ENCODE measurements around the gene CH25H.
A peak's percentile ranks its signal among the peaks of the same experiment; 100 is the strongest.
"Not testable (repeated sequence)": the region's sequence is repeated elsewhere in the genome, so short reads cannot be mapped to it uniquely, and the experiment has no call there.

Gene CH25H, protein sequence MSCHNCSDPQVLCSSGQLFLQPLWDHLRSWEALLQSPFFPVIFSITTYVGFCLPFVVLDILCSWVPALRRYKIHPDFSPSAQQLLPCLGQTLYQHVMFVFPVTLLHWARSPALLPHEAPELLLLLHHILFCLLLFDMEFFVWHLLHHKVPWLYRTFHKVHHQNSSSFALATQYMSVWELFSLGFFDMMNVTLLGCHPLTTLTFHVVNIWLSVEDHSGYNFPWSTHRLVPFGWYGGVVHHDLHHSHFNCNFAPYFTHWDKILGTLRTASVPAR

DNA sequence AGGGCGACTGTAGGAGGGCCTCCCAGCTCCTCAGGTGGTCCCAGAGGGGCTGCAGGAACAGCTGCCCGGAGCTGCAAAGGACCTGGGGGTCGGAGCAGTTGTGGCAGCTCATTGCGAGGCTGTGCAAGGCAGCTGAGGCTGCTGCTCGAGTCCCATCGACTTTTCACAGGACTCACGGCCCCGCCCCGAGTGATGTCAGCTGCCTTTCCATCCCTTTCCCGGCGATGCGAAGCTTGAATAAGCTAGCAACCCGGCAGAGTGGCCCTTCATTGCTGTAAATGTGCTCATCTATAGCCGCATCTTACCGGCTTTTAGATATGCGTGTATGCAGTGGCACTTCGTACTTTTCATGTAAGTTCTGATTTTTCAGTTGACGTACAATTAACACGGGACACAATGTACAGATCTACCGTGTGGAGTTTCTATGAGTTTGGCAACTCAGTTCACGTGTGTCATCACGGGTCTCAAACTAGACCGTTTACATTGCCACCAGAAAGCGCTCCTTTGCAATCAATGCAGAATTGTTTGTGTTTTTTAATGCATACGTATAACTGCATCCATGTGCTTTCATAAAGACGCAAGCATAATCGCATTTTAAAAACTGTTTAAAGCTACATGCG is at the start of gene CH25H:
Gene CH25H (minus strand): TSS at position 137 of the 620 bp plus-strand sequence. CDS start 25 bp downstream, at position 112.
- peak; percentile 4 for DNase-seq
- in situ Hi-C loops (cut with MboI; ENCODE audit: low pct_unique_long_range_greater_than_20kb, low sequenced_read_pairs): loop anchor here (25.0 kb wide), 2 partner anchors 170 to 270 kb away; no protein-coding TSS in a partner anchor

DNA sequence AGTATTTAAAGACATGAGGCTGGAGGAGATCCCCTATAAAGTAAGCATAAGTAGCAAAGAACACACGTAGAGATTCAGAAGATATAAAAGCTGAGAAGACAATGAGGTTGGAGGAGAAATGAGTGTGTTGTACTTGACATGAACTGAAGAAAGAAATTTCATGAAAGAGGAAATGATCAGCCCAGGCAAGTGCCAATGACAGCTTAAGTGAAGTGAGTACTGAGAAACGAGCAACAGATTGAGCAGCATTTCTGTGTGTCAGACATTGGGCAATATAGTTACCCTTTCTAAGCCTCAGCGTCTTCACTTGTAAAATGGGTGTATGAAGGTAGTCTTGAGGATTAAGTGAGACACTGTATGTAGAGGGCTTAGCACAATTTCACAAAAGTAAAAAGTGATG is 49.2 kb upstream of the CH25H start:
- DNase-seq: no peak
- in situ Hi-C loops (cut with MboI; ENCODE audit: low pct_unique_long_range_greater_than_20kb, low sequenced_read_pairs): no loop called here

DNA sequence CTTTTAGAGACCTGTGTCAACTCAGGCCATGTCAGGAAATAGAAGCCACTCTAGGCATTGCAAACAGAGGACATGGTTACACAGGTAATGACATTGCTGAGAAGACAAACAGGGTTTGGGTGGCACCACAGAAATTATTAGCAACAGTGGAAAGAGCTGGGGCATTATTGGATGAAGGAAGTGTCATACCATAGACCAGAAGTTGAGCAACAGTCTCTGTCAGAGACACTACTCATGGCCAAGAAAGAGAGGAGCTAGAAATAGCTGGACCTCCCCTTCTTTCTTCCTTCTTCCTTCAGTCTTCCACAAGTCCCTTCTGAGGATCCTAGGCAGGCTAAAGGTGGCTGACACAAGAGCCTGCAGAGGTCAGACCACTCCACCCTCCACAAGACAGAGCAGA is 48.7 kb upstream of the CH25H start:
- no peak for DNase-seq
- in situ Hi-C loops (cut with MboI; ENCODE audit: low pct_unique_long_range_greater_than_20kb, low sequenced_read_pairs): no loop called here

DNA sequence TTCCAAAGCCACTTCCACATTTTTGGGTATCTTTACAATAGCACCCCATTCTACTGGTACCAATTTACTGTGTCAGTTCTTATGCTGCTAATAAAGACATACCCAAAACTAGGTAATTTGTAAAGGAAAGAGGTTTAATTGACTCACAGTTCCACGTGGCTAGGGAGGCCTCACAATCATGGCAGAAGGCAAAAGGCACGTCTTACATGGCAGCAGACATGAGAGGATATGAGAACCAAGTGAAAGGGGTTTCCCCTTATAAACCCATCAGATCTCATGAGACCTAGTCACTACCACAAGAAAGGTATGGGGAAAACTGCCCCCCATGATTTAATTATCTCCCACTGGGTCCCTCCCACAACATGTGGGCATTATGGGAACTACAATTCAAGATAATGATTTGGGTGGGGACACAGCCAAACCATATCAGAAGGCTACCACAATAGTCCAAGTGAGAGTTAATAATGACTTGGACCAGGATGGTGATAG is 48.0 kb upstream of the CH25H start:
- DNase-seq; in situ Hi-C loops (cut with MboI; ENCODE audit: low pct_unique_long_range_greater_than_20kb, low sequenced_read_pairs): not testable (repeated sequence)

DNA sequence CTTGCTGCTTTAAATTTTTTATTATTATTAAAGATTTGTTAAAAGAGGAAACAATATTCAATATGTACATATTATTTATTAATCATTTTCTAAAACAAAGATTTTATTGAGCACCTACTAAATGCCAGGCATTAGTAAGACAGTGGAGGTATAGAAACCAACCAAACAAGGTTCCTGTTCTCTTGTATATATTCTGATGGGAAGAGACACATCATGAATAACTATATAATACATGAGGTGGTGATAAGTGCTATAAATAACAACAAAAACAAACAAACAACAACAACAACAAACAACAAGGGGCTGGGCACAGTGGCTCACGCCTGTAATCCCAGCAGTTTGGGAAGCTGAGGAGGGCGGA is 45.1 kb upstream of the CH25H start:
- DNase-seq: no peak
- in situ Hi-C loops (cut with MboI; ENCODE audit: low pct_unique_long_range_greater_than_20kb, low sequenced_read_pairs): no loop called here

DNA sequence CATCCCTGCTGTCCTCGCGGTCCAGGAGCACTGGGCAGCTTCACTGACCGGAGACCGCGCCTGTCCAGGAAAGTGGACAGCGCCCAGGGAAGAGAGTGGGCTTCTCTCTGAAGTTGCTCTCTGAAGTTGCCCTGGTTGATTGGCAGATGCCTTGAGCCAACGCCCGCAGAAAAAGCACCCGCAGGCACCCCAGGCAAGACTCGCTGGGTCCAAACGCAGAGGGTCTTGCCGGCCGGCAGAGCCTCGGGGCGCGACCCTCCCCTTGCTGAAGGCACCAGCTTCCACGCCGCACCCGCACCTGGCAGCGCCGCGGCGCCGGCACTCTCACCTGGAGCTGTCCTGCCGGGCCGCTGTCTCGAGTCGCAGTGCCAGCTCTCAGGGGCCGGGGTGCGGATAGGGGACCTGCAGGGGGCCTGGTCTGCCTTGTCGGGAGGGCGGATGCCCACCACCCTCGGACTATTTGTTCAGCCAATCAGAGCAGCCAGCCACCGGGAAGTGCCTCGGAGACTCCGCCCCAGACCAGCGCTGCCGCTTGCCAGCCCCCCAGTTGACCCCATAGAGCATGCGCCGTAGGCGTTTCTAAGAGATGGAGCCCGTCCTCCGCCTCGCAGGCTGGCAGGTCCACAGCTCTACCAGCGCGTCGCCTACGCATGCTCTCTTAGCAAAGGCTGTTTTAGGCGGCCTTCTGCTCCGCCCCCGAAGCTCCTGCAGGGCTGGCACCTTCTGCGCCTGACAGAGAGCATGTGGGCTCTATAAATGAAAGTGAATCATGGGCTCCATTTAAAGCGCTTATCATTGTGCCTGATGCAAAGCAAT is 44.5 kb upstream of the CH25H start, which contains the start of gene LIPA:
Gene LIPA (minus strand): TSS at position 367 of the 816 bp plus-strand sequence. CDS start 4,127 bp downstream, outside the sequence.
- in situ Hi-C loops (cut with MboI; ENCODE audit: low pct_unique_long_range_greater_than_20kb, low sequenced_read_pairs): no loop called here
- peak; percentile 98 for DNase-seq

DNA sequence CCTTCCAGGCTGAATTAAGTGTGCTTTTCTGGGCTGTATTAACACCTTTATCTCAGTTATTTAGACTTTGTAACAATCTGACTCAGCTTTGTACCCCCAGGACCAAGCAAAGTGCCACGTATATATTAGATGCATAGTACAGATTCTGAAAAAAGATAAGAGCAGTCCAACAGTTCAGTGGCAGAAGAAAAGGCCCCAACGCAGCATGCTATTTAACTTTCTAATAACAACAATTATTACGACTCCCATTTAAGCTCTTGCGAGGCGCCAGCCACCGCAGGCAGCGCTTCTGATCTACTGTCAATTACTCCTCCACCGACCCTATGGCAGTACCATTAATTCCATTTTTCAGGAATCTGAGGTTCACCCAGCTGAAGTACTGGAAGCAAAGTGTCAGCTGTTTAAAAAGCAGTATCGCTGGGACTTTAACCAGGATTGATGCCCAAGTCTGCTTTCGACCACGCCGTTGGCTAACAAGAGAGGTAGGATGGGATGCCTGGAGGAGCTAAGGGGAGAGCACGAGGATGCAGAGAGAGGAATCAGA is 43.8 kb upstream of the CH25H start:
- in situ Hi-C loops (cut with MboI; ENCODE audit: low pct_unique_long_range_greater_than_20kb, low sequenced_read_pairs): no loop called here
- no peak for DNase-seq

DNA sequence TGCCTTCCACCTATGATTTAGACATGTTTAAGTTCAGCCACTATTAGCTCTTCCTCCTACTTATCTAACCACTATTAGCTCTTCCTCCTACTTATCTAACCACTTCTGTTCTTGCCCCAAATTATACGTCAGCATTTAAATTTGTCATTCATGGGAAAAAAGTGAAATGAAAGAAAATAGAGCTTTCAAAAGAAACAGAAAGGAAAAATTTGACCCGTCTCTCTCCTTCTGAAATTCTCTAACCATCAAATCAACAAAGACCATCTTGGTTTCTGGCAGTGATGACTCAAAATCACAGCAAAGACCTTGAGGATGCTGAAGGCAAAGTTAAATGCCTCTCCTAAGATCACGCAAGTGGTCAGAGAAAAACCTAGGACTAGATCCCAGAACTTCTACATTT is 41.9 kb upstream of the CH25H start:
- DNase-seq: no peak
- in situ Hi-C loops (cut with MboI; ENCODE audit: low pct_unique_long_range_greater_than_20kb, low sequenced_read_pairs): no loop called here

DNA sequence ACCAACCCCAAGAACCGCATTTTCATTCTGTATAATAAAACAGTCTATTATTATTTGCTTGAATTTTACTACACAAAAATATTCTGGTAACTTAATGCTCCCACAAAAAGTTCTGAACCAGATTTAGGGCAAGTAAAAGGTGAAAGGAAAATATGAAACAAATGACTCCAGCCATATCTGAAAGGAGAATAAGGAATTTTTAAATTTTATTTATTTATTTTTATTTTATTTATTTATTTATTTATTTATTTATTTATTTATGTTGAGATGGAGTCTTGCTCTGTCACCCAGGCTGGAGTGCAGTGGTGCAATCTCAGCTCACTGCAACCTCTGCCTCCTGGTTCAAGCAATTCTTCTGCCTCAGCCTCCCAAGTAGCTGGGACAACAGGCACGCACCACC is 40.5 kb upstream of the CH25H start:
- DNase-seq; in situ Hi-C loops (cut with MboI; ENCODE audit: low pct_unique_long_range_greater_than_20kb, low sequenced_read_pairs): not testable (repeated sequence)

DNA sequence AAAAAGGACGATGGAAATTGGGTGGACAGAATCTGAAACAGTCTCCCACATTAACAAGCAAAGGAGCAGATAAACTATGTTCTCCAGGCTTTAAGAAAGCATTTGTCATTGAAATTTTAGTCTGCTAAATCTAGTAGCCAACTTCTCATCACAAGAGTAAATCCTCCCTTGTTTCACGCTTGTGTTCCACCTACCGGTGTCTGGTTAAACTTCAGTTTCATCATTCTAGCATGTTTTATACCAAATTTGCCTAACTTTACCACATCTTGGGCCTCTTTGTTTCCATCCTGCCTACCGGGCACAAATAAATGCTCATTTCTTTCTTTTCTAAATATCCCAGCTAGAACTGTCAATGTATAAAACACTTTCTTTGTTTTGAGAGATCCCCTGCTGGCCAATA is 38.7 kb upstream of the CH25H start:
- in situ Hi-C loops (cut with MboI; ENCODE audit: low pct_unique_long_range_greater_than_20kb, low sequenced_read_pairs): no loop called here

DNA sequence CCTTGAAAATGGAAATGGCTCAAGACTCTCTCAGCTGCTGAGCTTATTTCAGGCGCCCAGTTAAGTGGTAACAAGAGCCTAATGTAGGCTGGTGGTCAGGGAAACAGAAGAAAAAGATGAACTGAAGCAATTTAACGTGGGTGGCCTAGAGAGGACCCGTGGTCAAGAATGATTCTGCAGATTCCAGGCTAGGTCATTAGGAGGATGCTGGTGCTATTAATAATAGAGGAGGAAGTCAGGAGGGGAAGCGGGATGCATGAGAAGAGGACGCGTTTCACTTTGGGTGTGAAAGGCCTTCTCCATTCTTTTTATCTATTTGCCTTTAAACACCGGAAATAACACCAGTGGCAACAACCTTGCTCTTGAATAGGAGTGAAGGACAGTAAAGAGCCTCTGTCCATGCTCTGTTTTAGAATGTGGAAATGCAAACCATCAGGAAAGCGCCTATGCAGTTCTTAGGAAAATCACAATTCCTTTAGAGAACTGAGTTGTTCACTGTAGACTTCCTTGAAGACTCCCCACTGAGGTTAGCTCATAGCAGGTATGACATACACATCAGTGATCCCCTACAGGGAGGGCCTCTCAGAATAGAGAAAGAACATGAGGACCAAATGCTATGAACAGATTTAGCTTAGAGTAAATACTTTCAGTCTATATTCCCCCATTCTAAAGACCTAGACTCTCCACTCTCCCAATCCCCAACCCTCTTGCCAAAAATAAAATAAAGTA is 35.9 kb upstream of the CH25H start:
- peak; percentile 50 for DNase-seq
- in situ Hi-C loops (cut with MboI; ENCODE audit: low pct_unique_long_range_greater_than_20kb, low sequenced_read_pairs): no loop called here

More for the DNA sequence above, 38.7 kb upstream of the CH25H start:
- no peak for DNase-seq

DNA sequence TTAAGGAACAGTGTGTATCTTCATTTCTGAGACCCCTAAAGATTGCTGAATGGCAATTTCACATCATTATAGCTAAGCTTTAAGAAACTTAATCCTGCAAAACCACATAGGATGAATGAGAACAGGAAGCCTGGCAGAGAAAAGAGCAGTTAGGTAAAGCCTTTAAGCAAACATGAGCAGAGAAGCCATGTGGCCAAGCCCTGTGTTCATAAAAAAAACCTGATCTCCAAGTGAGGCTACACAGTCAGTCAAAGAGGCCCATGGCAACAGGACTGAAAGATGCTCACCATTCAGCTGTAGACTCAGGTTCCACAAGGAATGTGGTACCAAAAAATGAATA is 35.2 kb upstream of the CH25H start:
- in situ Hi-C loops (cut with MboI; ENCODE audit: low pct_unique_long_range_greater_than_20kb, low sequenced_read_pairs): no loop called here
- no peak for DNase-seq

DNA sequence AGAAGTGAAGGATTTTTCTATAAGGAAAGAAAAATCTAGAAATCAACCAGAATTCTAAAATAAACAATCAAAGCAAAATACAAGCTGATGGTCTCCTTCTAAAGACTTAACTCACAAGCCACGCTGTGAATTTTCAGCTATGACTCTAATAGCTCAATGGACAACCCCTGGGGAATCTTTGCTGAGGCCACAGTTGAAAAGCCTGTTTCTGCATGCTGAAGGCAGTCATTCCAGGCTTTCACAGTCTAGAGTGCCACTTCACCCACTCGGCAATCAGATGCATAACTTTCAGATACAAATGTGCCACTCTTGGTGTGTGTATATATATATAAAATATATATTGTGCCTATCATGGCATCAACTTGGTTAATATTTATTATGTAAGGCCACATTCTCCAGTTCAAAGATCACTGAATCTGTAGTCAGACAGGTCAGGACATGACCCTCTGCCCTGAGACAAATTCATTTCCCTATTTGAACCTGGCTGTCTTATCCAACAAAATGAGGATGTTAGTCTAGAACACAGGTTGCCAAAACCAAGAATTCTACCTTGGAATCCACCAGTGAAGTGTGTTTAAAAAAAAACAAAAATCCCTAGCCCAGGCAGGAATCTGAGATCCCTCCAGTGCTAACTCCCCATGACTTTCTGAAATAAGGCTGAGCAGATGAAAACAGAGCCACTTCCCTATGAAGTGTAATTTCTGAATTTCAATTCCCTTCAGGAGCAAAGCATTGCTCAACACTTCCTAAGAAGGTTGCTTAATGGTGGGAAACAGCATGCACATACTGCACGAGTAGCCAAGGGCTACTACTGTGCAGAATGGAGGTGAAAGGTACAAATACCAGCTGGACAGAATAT is 34.6 kb upstream of the CH25H start:
- peak; percentile 68 for DNase-seq
- in situ Hi-C loops (cut with MboI; ENCODE audit: low pct_unique_long_range_greater_than_20kb, low sequenced_read_pairs): no loop called here

DNA sequence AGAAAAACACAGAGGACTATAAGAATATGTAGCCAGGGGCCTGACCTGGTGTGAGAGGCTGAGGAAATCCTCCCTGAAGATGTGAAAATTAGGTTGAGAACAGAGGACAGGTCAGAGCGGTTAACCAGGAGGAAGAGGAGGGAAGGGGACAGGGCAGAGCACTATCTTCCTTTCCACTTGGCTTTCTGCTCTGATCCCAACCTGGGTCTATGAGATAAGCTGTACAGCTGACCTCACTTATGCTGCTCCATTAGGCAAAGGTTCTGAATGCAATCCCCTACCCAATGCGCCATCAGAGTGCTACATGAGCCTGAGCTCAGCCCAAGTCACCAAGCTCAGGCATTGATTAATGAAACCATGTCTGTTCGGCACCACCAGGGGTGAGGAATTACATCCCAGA is 33.9 kb upstream of the CH25H start:
- no peak for DNase-seq
- in situ Hi-C loops (cut with MboI; ENCODE audit: low pct_unique_long_range_greater_than_20kb, low sequenced_read_pairs): no loop called here

DNA sequence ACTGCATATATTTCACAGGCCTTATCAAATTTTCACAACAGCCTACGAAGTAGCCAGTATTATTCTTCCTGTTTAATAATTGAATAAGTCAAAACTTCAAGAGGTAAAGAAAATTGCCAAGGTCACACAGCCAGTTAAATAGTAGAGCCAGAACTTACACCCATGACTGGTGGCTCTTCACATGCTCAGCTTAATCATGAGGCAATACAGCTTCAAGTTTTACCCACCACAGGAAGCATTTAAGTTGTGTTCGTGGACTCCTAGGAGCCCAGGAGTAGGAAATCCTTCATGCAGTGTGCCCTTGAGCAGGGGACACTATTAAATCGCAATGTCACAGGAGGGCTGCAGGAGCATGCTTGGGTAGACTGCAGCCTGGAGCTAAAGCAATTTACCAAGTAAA is 33.4 kb upstream of the CH25H start:
- in situ Hi-C loops (cut with MboI; ENCODE audit: low pct_unique_long_range_greater_than_20kb, low sequenced_read_pairs): no loop called here
- DNase-seq: no peak

DNA sequence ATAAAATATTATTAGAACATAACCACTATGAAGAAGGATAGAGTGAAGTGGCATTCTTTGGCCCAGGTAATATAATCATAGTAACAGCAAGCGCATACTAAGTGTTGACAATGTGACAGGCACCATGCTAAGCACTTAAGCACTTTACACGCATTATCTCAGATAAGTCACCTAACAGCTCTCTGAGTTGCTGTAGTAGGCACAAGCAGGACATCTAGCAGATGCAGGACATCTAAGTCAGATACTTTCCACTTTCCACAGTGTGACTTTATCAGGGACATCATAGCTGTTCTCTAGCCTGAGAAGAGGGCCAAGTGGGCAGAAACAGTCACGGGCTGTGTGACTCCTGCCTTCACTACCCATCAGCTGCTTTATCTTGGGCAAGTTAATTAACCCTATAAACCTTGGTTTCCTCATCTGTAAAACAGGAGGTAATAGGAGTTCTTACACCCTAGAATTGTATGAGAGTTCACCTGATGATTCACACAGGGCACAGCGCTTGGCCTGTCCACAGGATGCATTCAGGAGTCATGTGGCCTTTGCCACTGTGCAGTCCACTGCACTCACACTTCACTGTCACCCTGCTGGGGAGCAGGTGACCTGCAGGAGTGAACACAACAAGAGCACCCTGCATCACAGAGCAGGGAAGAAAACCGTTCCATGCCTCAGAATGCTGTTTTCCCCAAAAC is 32.0 kb upstream of the CH25H start:
- DNase-seq: no peak
- in situ Hi-C loops (cut with MboI; ENCODE audit: low pct_unique_long_range_greater_than_20kb, low sequenced_read_pairs): no loop called here

DNA sequence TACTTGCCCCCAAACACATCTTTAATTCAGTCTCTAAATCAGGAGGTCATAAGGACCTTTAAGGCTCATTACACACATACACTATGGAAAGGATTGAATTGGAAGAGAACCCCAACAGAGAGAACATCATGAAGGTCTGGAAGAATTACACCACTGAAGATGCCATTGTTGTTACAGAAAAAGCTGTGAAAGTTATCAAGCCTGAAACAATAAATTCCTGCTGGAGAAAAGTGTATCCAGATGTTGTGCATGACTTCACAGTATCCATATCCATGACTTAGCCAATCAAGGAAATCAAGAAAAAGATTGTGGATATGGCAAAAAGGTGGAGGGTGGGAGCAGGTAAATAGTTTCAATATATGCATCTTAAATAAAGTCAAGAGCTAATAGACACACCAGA is 30.7 kb upstream of the CH25H start:
- no peak for DNase-seq
- in situ Hi-C loops (cut with MboI; ENCODE audit: low pct_unique_long_range_greater_than_20kb, low sequenced_read_pairs): no loop called here
